C4-2B (cell line): Measurements from ENCODE around the gene NSRP1.
"Not testable (repeated sequence)": the region's sequence is repeated elsewhere in the genome, so short reads cannot be mapped to it uniquely, and the experiment has no call there.

Experiments used
- H3K27ac ChIP-seq: fragments of 450-650 bp; 2 replicates; pipeline ENCODE4 v1.5.1; 2017
- ZFX ChIP-seq: fragments of 450-650 bp; IDR thresholded peaks from 2 replicates; pipeline ENCODE4 v1.6.1; 2017
- TF ChIP-seq, protein P1 (sequence below): fragments of 450-650 bp; conservative IDR thresholded peaks from 2 replicates; pipeline ENCODE4 v1.5.1; 2017; ENCODE audit warnings: mild to moderate bottlenecking

NSRP1 gene

DNA sequence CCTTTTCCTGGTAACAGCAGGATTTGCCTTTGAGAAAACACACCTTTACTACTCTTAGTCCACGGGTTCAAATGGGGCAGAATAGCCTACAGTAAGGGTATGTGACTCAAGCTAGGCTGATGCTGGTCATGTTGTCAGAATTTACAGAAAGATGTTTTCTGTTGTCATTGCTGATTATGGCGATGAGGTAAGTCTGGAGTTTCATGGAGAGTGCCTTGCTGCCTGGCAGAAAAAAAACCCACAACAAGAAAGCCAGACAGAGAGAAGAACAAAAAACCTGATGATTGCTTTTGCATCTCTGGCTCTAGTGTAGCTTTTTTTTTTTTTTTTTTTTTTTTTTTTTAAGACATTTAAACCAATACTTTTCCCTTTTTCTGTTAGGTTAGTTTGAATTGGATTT lies 71.0 kb downstream of the NSRP1 start:
- no peak for TF ChIP-seq ZFX
- TF ChIP-seq, protein P1, sequence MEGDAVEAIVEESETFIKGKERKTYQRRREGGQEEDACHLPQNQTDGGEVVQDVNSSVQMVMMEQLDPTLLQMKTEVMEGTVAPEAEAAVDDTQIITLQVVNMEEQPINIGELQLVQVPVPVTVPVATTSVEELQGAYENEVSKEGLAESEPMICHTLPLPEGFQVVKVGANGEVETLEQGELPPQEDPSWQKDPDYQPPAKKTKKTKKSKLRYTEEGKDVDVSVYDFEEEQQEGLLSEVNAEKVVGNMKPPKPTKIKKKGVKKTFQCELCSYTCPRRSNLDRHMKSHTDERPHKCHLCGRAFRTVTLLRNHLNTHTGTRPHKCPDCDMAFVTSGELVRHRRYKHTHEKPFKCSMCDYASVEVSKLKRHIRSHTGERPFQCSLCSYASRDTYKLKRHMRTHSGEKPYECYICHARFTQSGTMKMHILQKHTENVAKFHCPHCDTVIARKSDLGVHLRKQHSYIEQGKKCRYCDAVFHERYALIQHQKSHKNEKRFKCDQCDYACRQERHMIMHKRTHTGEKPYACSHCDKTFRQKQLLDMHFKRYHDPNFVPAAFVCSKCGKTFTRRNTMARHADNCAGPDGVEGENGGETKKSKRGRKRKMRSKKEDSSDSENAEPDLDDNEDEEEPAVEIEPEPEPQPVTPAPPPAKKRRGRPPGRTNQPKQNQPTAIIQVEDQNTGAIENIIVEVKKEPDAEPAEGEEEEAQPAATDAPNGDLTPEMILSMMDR: no peak

DNA sequence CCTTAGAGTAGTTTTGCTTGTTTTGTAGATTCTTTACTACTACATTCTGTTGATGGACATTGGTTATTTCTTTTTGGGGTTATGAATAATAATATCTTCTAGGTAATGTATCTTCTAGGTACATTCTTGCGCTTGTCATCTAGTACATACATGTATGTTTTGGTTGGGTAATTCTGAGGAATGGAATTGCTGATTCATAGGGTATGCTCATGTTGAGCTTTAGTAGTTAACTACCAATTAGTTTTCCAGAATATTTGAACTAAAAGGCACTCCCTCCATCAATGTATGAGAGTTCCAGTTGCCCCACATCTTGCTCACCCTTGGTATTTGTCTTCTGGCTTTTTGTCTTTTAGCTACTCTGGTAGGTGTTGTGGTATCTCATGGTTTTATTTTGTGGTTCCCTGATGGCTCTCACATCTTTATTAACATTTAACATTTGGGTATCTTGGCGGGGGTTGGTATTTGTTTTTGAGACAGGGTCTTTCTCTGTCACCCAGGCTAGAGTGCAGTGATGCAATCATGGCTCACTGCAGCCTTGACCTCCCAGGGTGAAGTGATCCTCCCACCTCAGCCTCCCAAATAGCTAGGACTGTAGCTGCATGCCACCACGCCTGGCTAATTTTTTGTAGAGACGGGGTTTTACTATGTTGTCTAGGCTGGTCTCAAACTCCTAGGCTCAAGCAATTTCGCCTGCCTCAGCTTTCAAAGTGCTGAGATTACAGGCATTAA lies 71.8 kb downstream of the NSRP1 start:
- no peak overlapping the region for H3K27ac ChIP-seq
- TF ChIP-seq, protein P1: no peak
- no peak for TF ChIP-seq ZFX

More for the DNA sequence above, 71.0 kb downstream of the NSRP1 start:
- H3K27ac ChIP-seq: no peak overlapping the region

DNA sequence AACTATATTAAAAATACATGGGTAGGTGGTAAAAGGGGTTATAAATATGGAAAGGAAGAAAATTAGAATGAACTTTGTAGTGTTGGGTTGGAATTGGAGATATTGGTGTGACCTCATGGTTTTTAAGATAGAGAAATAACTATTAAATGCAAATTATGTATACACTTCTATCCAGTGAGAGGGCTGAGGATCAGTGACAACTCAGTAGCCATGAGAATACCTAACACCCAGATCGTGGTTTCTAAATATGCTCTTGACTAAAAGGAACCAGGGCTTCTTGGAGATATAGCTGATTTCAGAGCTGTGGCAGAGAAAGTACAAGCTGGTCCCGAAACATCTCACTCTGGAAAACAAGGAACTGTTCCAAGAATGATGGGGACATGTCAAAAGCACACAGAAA lies 74.5 kb downstream of the NSRP1 start:
- TF ChIP-seq ZFX: no peak
- TF ChIP-seq, protein P1: no peak
- no peak overlapping the region for H3K27ac ChIP-seq

- no peak overlapping the region for H3K27ac ChIP-seq
- TF ChIP-seq, protein P1: no peak
- TF ChIP-seq ZFX: no peak
Observed at GRCh38 chr17:30196504-30196903, 79.9 kb downstream of the NSRP1 start.

- H3K27ac ChIP-seq: no peak overlapping the region
- TF ChIP-seq, protein P1: no peak
- TF ChIP-seq ZFX: no peak
Observed at GRCh38 chr17:30197416-30197815, 80.8 kb downstream of the NSRP1 start.

DNA sequence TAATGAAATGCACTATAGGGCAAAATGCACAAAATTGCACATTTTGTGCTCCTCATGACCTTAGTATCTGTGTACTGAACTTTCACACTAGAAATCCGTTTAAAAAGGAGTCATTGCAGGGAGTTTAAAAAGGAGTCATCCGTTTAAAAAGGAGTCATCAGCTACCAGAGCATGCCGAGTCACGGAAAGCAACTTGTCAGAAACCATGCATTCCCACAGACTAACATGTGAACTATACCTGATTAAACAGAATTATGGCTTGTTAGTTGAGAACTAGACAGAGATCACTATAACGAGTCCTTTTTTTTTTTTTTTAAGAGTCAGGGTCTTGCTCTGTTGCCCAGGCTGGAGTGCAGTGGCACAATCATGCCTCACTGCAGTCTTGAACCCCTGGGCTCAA lies 83.0 kb downstream of the NSRP1 start:
- no peak for TF ChIP-seq ZFX

DNA sequence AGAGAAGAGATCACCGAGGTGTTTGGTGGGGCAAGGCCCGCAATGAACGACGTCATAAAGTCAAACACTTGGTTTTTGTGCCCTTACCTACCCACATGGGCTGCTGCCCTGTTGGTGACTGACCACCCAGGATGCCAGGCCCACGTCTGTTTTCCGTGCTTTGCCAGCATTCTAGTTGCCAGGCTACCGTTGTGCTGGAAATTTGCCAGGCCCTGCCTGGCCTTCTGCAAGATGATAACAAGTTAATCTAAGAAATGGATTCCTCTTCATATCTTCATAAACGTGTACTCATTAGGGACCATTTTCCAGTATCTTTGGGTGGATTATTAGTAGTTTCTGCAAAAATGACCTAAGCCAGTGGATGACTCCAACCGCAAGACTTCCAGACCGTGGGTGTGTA lies 83.5 kb downstream of the NSRP1 start:
- no peak overlapping the region for H3K27ac ChIP-seq
- TF ChIP-seq, protein P1: no peak
- TF ChIP-seq ZFX: no peak

More for the DNA sequence above, 83.0 kb downstream of the NSRP1 start:
- no peak overlapping the region for H3K27ac ChIP-seq

DNA sequence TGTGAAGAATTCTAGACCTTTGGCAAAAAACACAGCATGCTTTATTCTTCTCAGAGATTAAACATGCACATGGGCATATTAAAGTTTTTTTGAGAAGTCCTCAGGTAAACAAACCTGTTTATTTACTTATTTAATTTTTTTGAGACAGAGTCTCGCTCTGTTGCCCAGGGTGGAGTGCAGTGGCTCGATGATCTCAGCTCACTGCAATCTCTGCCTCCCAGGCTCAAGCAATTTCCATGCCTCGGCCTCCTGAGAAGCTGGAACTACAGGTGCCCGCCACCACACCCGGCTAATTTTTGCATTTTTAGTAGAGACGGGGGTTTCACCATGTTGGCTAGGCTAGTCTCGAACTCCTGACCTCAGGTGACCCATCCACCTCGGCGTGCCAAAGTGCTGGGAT lies 84.0 kb downstream of the NSRP1 start:
- not testable (repeated sequence) for H3K27ac ChIP-seq
